Right lobe of liver (tissue), 6 donors: ENCODE data around the gene ALDH1L1. TPM values are rescaled to one million over a fixed set of nuclear protein-coding genes. Genes with fewer than 3 reads are reported as not detected.

ENCODE experiments used
- ATAC-seq, 4 donors: fragments of 200-7000 bp; cut with Tn5 transposase; one replicate each; pipeline ENCODE4 v1.9.1; 2020; ENCODE audit warnings: mild to moderate bottlenecking in 4 of 4, moderate library complexity in 4 of 4
- DNase-seq, 3 donors: peaks; one replicate each; pipeline ENCODE4 v3.0.0-alpha.2; 2020
- H3K27ac ChIP-seq, 3 donors: fragments of 200-600 bp; one replicate each; pipeline ENCODE4 v1.8.0; 2022
- H3K27me3 ChIP-seq, 2 donors: fragments of 200-600 bp; one replicate each; pipeline ENCODE4 v1.8.0; 2022
- H3K36me3 ChIP-seq, 4 donors: fragments of 200-600 bp; sonication (generic) in 1 of 4; one replicate each; pipeline versions ENCODE4 v1.5.1 to v1.8.0; 2017 to 2022; ENCODE audit warnings: control low read depth in 1 of 4
- H3K4me1 ChIP-seq, 4 donors: fragments of 200-600 bp; sonication (generic) in 1 of 4; one replicate each; pipeline versions ENCODE4 v1.5.1 to v1.8.0; 2017 to 2022; ENCODE audit warnings: control low read depth in 1 of 4
- H3K4me3 ChIP-seq, 3 donors: fragments of 200-600 bp; one replicate each; pipeline ENCODE4 v1.8.0; 2022
- H3K9me3 ChIP-seq, 4 donors: fragments of 200-600 bp; sonication (generic) in 1 of 4; one replicate each; pipeline versions ENCODE4 v1.5.1 to v1.8.0; 2017 to 2022; ENCODE audit warnings: control low read depth in 1 of 4
- CTCF ChIP-seq, 4 donors: fragments of 200-600 bp in 3 of 4; fragments of 450-650 bp in 1 of 4; IDR thresholded peaks; one replicate each; pipeline versions ENCODE4 v1.5.1 to v1.8.0; 2016 to 2022; ENCODE audit warnings: antibody characterized with exemption in 4 of 4, mild to moderate bottlenecking in 2 of 4
- POLR2A ChIP-seq: fragments of 450-650 bp; IDR thresholded peaks from one replicate; pipeline ENCODE4 v1.6.1; 2017; ENCODE audit warnings: antibody characterized with exemption, mild to moderate bottlenecking
- WGBS: methylation state at CpG from one replicate; pipeline ENCODE4 v1.1.6; 2018; ENCODE audit warnings: low coverage, low lambda C conversion rate; ENCODE audit not compliant: insufficient coverage; ENCODE audit errors: missing lambda C conversion rate; 5-methylcytosine and 5-hydroxymethylcytosine counted together
- intact Hi-C, 2 donors: fragments of 100-400 bp; cut with DNase I; formaldehyde crosslinking; loops; one replicate each; pipeline versions ENCODE4 v1.11.2 to v1.14.1; 2022
- total RNA-seq, 6 experiments: library from RNA; depleted of rRNA in 2 of 6; stranded (reverse); fragments of >200 nt in 2 of 6; fragmentation: NEBNext Ultra II Directional in 3 of 6; extraction: Animal tissue kit (Norgen Biotek cat#: 25700) in 3 of 6; gene quantifications; one replicate each; pipeline versions ENCODE4 v1.1.0 to v1.2.4, GENCODE V29; 2016 to 2023
- donor health status: DM: no; HTN: yes; CAD: no.
- donor health status: DM: no; HTN: no; CAD: no.
- donor health status: DM: no; HTN: no; CAD: no.
- donor health status: DM: no; HTN: yes; CAD: no.
- donor health status: DM: no; HTN: yes; CAD: no.

The ALDH1L1 gene
- total RNA-seq, 6 experiments from 2014 or later, result 94.9 to 962 (median 353) TPM

- DNase-seq (peak; percentile 75 to 85 (median 77)), ATAC-seq (peak; percentile 96 to 99 (median 98))
- Histone ChIP-seq H3K9me3 (no peaks in the 10 kb centered on the region), H3K27ac (peak overlapping the region; percentile 47 to 95 (median 80)), H3K36me3 (no peaks in the 10 kb centered on the region), H3K4me1 (no peaks in the 10 kb centered on the region), H3K27me3 (no peaks in the 10 kb centered on the region), H3K4me3 (peak overlapping the region; percentile 21 to 48 (median 42))
- WGBS, result 9% methylated on average over 7 of the region's 7 CpGs
- peak; percentile 85 for TF ChIP-seq POLR2A
- TF ChIP-seq CTCF (IDR thresholded peaks at IDR 0.05), result peak; percentile 78 to 88 (median 85)
- intact Hi-C loops, result no loop called here
These were observed 17.6 kb upstream of the ALDH1L1 start for GRCh38 chr3:126197854-126198584.

GRCh38 chr3:126197343-126197742 lies 17.0 kb upstream of the ALDH1L1 start:
- intact Hi-C loops, result no loop called here
- no peaks in the 10 kb centered on the region for H3K36me3 ChIP-seq
- no peak for DNase-seq
- H3K4me3 ChIP-seq, result peak overlapping the region; percentile 21 to 48 (median 42)
- H3K9me3 ChIP-seq, result no peaks in the 10 kb centered on the region
- TF ChIP-seq POLR2A, result no peak
- no peak for TF ChIP-seq CTCF (IDR thresholded peaks at IDR 0.05)
- 23% methylated on average over 4 of the region's 4 CpGs for WGBS
- no peaks in the 10 kb centered on the region for H3K27me3 ChIP-seq
- H3K27ac ChIP-seq, result peak overlapping the region; percentile 47 to 95 (median 80)
- ATAC-seq, result peak; percentile 40 to 46 (median 42)
- H3K4me1 ChIP-seq, result no peaks in the 10 kb centered on the region

- no peaks in the 10 kb centered on the region for H3K27me3 ChIP-seq
- H3K4me1 ChIP-seq, result peaks cover 0 to 3% (median 0%) of the 10 kb centered on the region in 4 donors
- WGBS, result 73% methylated on average over 1 of the region's 1 CpG
- TF ChIP-seq POLR2A (no peak), CTCF (IDR thresholded peaks at IDR 0.05) (no peak)
- H3K4me3 ChIP-seq, result no peak overlapping the region
- no peak overlapping the region for H3K27ac ChIP-seq
- no peak for ATAC-seq
- H3K9me3 ChIP-seq, result no peaks in the 10 kb centered on the region
- intact Hi-C loops, result no loop called here
- no peaks in the 10 kb centered on the region for H3K36me3 ChIP-seq
- no peak for DNase-seq
These were observed 14.4 kb upstream of the ALDH1L1 start for GRCh38 chr3:126194713-126195305.

GRCh38 chr3:126191246-126191645 lies 10.9 kb upstream of the ALDH1L1 start:
- Histone ChIP-seq H3K9me3 (no peaks in the 10 kb centered on the region), H3K4me1 (peaks cover 0 to 36% (median 5%) of the 10 kb centered on the region in 4 donors), H3K4me3 (no peak overlapping the region), H3K27me3 (no peaks in the 10 kb centered on the region), H3K27ac (no peak overlapping the region), H3K36me3 (no peaks in the 10 kb centered on the region)
- intact Hi-C loops, result no loop called here
- DNase-seq (no peak), ATAC-seq (peak in 2 of 4 donors; percentile 22 to 34)
- no peak for TF ChIP-seq POLR2A
- no peak for TF ChIP-seq CTCF (IDR thresholded peaks at IDR 0.05)
- 74% methylated on average over 3 of the region's 4 CpGs for WGBS
